GM19397 (cell line): ENCODE measurements around the gene RBM38.

Source experiments
- ATAC-seq: cut with Tn5 transposase; IDR thresholded peaks from one replicate; pipeline ENCODE4 v1.9.1; 2021; ENCODE audit warnings: mild to moderate bottlenecking, moderate library complexity; ENCODE audit not compliant: unreplicated experiment

RBM38 gene

DNA sequence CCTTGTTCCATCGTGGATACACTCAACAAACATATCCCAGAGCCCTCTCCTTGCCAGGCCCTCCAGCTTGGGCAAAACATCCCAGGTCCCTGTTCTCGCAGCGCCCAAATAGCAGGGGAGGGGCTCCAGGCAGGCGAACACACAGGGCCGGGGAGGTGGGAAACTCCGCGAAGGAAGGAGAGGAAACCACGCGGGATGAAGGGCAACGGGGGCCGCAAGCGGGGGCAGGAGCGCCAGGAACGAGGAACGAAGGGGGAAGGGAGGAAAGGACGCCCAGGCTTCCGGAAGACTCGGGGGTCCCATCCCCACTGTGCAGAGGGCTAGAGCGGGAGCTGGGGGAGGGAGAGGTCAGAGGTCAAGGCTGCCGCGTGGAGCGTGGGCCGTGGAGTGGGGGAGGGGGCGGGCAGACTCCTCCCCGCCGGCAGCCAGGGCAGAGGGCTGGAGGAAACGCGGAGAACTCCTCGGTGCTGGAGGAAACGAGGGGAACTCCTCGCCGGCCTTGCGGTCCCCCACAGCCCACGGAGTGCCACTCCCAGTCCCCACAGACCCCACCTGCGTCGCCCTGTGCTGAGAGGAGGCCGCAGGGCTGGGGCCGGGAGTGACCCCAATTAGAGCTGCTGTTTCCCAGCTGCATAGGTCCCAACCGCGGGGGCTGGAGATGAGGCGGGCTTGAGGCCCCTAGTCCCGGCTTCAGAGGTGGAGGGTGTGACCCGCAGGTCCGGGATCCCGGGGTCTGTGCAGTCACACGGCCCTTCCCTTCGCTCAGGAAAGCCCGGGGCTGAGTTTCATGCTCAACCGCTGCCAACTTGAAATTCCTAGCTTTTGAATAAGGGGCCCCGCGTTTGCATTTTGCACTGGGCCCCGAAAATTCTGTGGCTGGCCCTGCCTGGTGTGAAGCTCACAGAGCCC lies 1.2 kb upstream of the RBM38 start:
- ATAC-seq, result no peak

DNA sequence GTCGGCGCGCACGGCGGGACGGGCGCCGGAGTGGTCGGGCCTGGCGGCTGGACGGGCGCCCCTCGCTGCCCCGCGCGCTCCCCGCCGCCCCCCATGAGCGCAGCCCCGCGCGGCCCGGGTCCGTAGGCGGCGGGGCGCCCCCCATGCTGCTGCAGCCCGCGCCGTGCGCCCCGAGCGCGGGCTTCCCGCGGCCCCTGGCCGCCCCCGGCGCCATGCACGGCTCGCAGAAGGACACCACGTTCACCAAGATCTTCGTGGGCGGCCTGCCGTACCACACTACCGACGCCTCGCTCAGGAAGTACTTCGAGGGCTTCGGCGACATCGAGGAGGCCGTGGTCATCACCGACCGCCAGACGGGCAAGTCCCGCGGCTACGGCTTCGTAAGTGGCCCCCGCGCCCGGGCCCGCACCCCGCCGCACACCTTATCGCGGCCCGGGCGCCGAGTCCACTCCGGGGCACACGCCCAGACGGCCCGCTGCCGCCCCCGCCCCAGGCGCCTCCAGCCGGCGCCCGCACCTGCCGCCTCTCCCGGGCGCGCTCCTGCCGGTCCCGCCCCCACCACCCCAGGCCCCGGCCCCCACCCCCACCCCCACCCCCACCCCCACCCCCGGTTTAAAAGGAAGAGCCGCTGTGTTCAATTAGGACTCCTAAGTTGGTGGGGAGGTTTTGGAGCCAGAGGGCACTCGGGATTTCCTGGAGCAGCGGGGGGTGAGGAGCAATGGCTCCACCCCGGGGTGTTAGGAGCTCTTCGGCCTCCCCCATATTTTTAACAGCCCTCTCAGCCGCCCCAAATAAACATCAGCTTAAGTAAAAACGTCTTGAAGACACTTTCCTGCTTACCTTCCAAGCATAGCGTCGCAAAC lies 474 bp downstream of the RBM38 start:
- ATAC-seq, result peak; percentile 11

DNA sequence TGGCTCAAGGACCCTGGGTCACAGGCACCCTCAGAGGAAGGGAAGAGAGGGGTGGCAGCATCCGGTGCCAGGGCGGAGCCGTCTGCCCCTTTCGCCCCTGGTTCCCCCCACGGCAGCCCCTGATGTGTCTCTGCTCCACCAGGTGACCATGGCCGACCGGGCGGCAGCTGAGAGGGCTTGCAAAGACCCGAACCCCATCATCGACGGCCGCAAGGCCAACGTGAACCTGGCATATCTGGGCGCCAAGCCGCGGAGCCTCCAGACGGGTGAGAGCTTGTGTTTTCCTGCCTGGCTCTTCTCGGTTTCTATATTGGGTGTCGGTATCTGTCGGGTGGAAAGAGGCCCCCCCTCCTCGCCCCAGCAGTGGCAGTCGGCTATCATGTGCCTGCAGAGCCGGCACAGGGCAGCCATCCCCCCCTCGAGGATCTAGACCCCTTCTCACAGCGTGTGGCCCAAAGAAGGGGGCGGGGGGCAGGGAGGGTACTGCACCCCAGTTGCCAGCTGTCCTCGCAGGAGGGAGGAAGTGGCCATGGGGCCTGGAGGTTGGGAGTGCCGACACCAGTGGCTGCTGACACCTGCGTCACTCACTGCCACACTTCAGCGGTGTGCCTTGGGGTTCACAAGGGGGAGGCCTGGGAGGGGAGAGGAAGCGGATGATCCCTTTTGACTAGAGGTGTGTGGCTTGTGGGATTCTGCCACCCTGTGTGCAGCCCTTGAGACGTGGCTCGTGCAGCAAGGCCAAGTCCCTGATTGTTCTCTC lies 1.5 kb downstream of the RBM38 start:
- no peak for ATAC-seq

DNA sequence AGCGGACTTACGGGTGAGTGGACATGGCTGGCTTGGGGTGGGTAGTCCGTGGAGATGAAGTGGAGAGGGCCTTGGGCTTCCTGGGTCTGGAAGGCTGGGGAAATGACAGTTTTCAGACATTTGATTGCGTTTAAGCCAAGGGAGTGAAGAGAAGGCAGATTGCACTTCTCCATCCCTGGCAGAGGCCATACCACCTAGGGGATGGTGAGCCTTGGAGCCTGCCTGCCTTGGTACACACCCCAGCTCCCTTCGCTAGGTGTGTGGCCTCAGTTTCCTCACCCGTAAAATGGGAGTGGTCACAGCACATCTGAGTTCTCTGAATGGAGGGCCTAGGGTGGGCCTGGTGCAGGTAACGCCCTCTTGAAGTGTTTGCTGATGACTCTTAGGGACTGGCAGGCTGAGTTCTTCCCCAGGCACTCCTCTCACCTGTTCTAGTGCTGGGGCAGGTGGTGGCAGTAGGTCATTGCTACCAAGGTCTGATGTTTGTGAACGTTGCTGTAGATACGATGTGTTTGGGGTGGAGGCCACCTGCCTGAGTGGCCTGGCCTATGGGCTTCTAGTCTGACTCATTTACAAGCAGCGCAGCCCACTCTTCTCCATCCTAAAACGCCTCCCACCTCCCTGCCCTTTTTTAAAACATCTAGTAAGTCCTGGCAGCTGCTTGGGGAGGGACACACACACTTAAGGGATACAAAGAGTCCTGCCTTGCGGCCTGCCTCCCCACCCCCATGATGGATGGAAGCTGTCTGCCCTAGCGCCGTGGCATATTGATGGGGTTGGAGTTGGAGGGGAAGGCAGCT lies 2.3 kb downstream of the RBM38 start:
- no peak for ATAC-seq

DNA sequence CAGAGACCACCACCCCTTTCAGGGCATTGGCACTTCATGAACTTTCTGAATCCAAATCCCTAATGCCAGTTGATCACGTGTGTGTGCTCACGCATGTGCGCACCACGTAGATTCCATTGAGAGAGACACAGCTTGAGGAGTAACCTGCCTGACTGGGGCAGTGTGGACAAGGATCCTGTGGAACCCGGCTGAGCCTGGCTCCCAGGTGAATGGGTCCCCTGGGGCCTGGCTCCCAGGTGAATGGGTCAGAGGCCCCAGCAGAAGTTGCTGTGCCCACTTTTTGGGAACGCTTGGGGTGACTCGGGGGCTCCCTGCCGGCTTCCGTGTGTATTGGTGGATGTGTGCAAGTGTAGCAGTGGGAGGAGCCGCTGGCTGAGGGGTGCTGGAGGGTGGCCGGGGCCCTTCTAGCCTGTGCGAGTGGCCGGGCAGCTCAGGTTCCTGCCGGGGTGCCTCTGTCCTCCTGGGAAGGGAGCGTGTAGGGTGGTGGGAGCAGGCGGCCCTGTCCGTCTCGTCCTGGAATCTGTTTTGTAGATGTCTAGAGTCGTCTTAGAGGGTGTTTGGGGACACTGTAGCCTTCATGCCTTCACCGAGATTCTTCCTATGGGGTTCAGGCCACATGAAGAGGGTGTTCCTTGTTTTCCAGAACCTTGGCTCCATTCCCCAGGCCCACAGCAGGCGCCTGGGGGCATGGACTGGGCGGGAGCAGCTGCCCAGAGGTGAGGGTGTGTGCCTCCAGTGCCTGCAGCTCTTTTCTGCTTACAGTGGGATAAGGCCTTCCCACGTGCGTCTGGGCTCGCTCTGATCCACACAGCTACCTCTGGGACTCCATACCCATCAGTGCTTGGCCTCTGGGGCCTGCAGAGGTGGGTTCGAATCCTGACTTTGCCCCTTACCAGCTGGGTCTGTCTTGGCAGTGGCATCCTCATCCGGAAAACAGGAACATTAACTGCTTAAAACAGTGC lies 3.2 kb downstream of the RBM38 start:
- ATAC-seq, result no peak

DNA sequence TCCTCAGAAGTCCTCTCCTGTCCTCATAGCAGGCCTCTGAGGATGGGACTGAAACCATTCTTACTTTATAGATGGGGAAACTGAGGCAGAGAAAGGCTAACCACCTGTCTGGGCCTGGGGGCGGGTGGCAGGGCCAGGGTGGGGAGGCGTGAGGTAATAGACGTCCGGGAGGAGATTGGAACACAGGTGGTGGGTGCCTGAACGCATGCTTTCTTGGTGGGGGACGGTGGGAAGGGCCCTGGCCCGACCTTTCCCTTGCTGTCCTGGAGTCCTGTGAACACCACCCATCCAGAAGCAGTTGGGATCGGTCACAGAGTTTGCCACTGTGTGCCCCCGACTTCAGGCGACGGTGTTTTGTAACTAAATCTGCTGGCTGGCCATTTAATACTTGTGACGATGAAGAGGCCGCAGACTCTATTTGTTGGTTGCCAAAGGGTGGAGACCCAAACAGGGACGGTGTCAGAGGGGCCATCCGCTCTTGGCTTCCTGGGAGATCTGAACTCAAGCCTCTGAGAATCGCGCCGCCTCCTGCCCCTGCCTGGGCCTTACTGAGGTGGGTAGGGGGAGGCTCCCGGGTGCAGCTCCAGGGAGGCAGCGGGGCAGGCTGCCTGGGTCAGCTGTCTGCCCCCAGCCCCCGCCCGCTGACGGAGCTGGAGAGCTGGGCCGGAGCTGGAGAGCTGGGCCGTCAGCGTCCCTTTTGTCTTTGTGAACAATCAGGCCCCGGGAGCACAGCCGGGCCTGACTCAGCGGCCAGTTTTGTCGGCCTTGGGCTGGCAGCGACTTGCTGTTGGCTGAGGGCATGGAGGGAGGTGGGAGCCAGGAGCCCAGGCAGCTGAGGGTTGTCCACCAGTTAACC lies 4.1 kb downstream of the RBM38 start:
- no peak for ATAC-seq

DNA sequence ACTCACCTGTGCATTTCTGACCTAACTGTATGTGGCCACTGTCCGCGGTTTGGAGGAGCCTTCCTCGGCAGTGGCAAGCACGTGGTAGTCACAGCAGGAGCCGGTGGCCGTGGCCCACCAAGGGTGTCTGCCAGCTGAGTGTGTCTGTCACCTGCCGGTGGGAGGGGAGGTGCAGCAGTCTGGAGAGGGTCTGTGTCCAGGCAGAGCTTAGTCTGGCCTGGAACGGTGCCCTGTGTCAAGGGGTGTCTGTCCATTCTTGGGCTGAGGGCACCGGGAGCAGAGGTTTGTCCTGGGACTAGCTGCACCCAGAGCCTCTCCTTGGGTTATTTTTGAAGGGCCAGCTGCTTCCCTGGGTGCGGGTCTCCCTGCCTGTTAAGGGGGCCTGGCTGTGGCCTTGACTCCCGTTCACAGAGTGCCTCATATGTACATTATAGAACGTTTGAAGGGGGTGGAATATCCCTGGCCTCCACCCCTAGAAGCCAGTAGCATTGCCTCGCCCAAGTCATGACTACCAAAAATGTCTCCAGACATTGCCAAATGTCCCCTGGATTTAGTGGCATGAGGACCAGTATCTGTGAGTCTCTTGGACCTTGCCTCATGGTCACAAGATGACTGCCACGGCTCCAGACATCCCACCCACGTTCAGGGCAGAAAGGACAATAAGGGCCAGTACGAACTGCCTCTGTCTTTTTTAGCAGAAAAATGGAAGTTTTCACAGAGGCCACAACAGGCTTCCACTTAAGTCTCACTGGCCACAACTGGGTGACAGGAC lies 5.2 kb downstream of the RBM38 start:
- ATAC-seq, result no peak

DNA sequence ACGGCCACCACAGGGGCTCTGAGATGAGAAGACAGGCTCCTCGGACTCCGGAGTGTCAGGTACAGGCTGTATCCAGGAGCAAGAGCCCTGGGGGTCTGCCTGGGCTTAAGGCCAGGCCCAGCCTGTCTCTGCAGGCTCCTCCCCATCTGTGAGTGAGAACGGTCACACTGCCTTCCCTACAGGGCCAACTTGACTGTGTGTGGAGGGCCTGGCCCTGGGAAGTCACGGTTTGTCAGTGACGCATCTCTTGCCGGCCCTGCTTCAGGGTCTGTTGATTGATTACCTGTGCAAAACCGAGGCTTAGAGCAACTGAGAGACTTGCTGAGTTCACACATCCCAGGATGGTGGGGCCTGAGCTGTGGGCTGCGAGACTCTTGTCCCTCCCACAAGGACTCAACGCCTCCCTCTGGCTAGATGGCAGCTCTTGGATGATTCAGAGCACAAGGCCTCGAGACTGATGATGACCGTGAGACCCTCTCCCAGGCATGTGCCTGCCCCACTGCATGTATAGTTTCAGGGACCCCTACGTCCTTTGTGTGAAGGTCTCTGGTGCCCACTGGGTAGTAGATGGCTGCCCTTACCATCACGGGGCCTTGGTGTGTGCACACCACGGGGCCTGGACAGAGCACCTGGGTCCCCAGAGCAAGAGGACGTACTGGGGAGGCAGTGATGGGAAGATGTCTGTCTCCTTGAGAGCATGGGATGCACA lies 5.9 kb downstream of the RBM38 start:
- ATAC-seq, result no peak

DNA sequence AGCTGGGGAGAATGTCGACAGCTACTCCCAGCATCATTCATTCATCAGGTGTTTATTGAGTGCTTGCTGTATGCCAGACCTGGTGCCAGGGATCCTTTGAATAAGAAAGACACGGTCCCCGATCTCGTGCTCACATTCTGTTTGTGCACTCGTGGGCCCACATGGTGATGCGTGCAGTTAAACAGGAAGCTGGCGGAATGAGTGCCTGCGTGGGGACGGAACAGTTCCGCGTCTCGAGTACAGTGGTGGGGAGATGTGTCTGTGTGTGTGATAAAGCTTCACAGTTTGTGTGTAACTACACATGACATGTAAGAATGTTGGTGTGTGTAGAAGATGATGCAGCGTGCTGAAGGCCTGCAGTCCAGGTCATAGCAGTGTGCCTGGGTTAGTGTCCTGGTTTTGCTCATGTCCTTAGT lies 6.5 kb downstream of the RBM38 start:
- ATAC-seq, result no peak

DNA sequence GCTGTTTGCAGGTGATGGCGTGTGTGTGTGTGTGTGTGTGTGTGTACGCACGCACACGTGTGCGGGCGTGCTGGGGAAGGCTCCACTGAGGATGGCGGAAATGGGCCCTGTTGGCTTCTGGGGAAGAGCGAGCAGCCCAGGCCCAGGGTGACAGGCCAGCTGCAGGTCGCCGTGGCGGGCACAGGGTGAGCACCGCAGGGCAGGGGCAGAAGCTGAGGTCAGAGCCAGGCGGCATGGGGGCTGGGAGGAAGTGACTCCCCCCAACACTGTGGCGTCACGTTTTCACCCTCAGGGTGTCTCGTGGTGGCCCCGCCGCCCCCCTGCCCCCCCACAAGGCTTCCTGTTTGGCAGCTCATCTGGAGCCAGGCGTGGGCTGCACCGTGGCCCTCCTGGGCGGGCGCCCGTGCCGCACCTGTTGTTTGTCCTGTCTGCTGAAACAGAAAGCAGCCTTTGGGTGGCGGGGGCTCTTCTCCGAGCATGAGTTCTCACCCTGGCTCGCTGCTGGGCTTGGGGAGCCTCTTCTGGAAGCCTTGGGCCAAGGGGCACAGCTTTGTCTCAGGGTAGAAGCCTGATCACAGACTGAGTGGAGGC lies 7.1 kb downstream of the RBM38 start:
- peak; percentile 54 for ATAC-seq

DNA sequence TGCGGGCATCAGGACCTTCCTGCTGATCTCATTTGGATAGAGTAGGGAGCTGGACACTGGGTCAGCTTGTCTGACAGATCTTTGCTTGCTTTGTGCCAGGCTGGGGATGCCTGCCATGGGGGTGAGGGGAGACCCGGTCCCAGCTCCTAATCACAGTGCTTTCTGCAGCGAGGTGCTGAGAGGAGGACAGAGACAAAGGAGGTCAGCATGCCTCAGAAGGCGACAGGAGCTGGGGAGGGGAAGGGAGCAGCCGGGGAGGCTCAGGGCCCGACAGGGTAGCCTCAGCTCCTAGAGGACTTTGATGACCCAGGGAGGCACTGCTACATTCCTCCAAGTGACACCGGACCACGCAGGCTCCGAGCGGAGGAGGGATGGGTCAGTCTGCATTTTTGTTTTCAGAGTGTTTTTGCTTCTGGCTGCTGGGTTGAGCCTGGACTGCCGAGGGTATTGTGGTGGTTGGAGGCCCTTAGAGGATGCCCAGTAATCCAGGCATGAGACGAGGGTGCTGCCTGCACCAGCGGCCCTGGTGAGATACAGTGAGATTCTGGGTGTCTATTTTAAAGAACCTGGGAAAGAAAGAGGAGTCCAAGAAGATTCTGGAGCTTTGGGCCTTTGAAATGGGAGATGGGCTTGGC lies 7.8 kb downstream of the RBM38 start:
- no peak for ATAC-seq

DNA sequence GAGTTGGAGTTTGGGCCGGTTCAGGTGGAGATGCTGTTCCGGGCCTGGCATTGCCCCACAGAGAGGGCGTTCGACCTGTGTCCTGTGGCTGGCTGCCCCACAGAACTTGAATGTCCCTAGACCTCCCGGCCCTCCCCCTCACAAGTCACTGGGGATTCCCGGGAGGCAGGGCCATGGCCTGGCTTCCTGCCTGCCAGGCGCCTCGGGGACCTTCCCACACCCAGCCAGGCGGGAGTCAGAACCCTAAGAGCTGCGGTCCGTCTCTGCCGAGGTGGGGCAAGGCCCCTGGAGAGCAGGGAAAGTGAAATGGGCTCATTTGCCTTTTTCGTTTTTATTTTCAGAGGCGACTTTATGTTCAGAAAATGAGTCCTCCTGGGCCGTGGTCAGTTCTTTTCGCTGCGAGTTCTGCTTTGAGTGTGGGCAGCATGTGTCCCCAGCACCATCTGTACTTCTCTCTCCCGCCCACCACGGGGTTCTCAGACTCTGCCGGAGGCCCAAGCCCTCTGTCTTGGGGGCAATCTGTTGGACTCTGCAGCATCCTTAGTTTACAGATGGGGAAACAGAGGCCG lies 8.5 kb downstream of the RBM38 start:
- peak; percentile 39 for ATAC-seq

DNA sequence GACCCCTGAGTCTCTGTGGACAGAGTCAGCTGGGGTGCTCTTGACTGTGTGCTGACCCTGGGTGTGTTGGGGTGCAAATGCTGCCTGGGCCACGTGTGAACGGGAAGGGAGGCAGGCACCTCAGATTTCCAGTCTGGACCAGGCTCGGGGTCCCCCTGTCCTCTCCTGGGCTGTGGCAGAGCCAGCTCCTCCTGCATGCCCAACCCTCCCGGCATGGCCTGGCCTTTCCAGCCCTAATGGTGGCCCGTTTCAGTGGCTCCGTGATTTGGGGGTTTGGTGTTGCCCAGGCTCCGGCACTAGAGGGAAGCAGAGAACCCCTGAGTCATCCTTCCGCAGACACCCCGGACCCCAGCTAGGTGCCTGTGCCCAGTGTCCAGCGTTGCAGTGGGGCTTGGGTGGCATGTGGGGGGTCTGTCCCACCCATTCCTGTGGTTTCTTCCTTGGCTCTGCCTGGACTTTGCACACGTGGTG lies 9.1 kb downstream of the RBM38 start:
- ATAC-seq, result no peak

DNA sequence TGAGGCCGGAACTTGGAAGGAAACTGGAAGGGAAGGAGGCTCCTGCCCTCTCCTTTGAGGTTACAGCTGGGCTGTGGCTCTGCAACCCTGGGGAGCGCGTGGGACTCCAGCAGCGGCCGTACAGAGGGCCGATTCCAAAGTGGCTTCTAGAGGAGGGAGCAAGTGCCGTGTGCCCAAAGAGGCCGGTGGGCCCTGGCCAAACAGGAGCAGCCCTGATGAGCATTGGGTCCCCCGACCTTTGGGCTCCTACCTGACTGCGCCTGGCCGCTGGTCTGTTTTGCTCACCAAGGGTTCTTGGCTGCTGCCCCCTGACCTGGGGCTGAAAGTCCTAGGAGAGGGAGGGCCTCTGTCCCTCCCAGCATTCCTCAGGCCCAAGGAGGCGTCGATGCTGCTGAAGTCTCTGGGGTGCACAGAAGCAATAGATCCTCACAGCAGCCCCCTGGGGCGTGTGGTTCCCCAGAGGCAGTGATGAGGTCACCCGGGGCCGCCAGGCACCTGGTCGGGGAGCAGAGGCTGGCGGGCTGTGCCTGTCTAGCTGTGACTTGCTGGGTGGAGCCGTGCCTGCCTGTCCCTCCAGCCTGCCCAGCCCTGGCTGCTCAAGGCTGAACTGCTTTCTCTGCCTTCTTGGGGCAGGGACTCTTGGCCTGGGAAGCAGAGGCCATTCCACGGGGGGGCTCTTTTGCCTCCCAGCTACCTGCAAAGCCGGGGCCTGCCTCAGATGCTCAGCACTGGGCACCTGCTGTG lies 9.8 kb downstream of the RBM38 start:
- peak; percentile 26 for ATAC-seq

DNA sequence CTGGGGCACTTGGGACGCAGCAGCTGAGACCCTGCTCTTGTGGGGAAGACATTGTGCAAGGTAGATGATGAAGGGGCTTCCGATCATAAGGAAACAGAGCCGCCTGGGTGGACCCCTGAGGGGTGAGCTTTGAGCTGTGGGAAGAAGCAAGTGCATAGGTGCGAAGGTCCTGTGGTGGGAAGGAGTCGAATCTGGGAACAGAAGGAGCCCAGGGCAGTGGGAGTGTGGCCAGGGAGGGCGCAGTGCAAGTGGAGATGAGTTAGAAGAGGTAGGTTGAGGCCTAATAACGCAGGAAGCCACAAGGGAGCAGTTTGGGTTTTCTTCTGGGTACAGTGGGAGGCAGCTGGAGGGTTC lies 10.3 kb downstream of the RBM38 start:
- no peak for ATAC-seq
